HEK293 (cell line): ENCODE data around the gene PDE2A.

Experiments used
- CTCF ChIA-PET: fragments of 350-600 bp; formaldehyde crosslinking; extraction: SDS; loops from one replicate; lab custom pipeline; 2021; ENCODE audit warnings: antibody characterized with exemption; lab: Yijun Ruan, JAX
- POLR2A ChIA-PET: fragments of 300-600 bp; formaldehyde crosslinking; extraction: SDS; loops from one replicate; lab custom pipeline; 2020; ENCODE audit warnings: antibody characterized with exemption, inconsistent platforms; lab: Yijun Ruan, JAX
- H3K27ac ChIP-seq: fragments of 200-500 bp; sonication (Bioruptor generic); 2 replicates; pipeline ENCODE4 v1.5.1; 2014; ENCODE audit warnings: low read depth, low read length, control low read depth, inconsistent platforms; ENCODE audit errors: extremely low read depth
- H3K36me3 ChIP-seq, 2 experiments: fragments of 200-500 bp in 1 of 2; sonication (Bioruptor generic) in 1 of 2; 1 replicate in 1 of 2; 2 replicates in 1 of 2; pipeline ENCODE4 v1.5.1; 2014 to 2017; ENCODE audit warnings: inconsistent platforms in 2 of 2, low read length in 2 of 2; ENCODE audit not compliant: control insufficient read depth in 2 of 2, insufficient read depth in 1 of 2
- H3K4me1 ChIP-seq: fragments of 200-500 bp; sonication (Bioruptor generic); 2 replicates; pipeline ENCODE4 v1.5.1; 2014; ENCODE audit warnings: mild to moderate bottlenecking, low read length, inconsistent platforms; ENCODE audit not compliant: control insufficient read depth, insufficient read depth
- H3K4me3 ChIP-seq: 2 replicates; pipeline ENCODE4 v1.5.1; 2011; ENCODE audit warnings: low read depth, mild to moderate bottlenecking, control low read depth, low read length, moderate library complexity
- H3K9me3 ChIP-seq: fragments of 200-500 bp; sonication (Bioruptor generic); 2 replicates; pipeline ENCODE4 v1.5.1; 2014; ENCODE audit warnings: low read depth, low read length, inconsistent platforms; ENCODE audit not compliant: control insufficient read depth, insufficient read depth
- EGR2 ChIP-seq: fragments of 450-650 bp; formaldehyde crosslinking; IDR thresholded peaks from 2 replicates; pipeline ENCODE4 v1.5.1; 2016; ENCODE audit warnings: low read depth, missing biosample characterization, missing genetic modification characterization
- FEZF1 ChIP-seq: fragments of 450-650 bp; formaldehyde crosslinking; IDR thresholded peaks from 2 replicates; pipeline ENCODE4 v1.5.1; 2016; ENCODE audit warnings: missing biosample characterization, missing genetic modification characterization
- IKZF3 ChIP-seq: fragments of 450-650 bp; IDR thresholded peaks from 2 replicates; pipeline ENCODE4 v1.5.0; 2018; ENCODE audit warnings: missing biosample characterization, mild to moderate bottlenecking, missing genetic modification characterization, moderate library complexity
- TCF7L2 ChIP-seq: IDR thresholded peaks from 2 replicates; pipeline ENCODE4 v1.6.1; 2011; ENCODE audit warnings: low read depth, mild to moderate bottlenecking, inconsistent platforms, low read length, moderate library complexity, borderline replicate concordance
- ZBTB8A ChIP-seq: fragments of 450-650 bp; formaldehyde crosslinking; IDR thresholded peaks from 2 replicates; pipeline ENCODE4 v1.5.1; 2016; ENCODE audit warnings: missing biosample characterization, missing genetic modification characterization
- ZEB2 ChIP-seq: fragments of 450-650 bp; formaldehyde crosslinking; IDR thresholded peaks from 2 replicates; pipeline ENCODE4 v1.5.1; 2016; ENCODE audit warnings: missing biosample characterization, missing genetic modification characterization
- ZFHX2 ChIP-seq: fragments of 450-650 bp; formaldehyde crosslinking; conservative IDR thresholded peaks from 2 replicates; pipeline ENCODE4 v1.5.1; 2016; ENCODE audit warnings: missing biosample characterization, missing genetic modification characterization
- ZNF10 ChIP-seq: fragments of 450-650 bp; formaldehyde crosslinking; IDR thresholded peaks from 2 replicates; pipeline ENCODE4 v1.5.1; 2017; ENCODE audit warnings: missing biosample characterization, missing genetic modification characterization
- ZNF157 ChIP-seq: fragments of 450-650 bp; formaldehyde crosslinking; IDR thresholded peaks from 2 replicates; pipeline ENCODE4 v1.5.1; 2016; ENCODE audit warnings: missing biosample characterization, missing genetic modification characterization
- ZNF214 ChIP-seq: fragments of 450-650 bp; formaldehyde crosslinking; IDR thresholded peaks from 2 replicates; pipeline ENCODE4 v1.5.1; 2017; ENCODE audit warnings: missing biosample characterization, mild to moderate bottlenecking, missing genetic modification characterization, borderline replicate concordance
- ZNF223 ChIP-seq: fragments of 450-650 bp; formaldehyde crosslinking; IDR thresholded peaks from 2 replicates; pipeline ENCODE4 v1.5.1; 2016; ENCODE audit warnings: missing biosample characterization, missing genetic modification characterization
- ZNF239 ChIP-seq: fragments of 450-650 bp; formaldehyde crosslinking; IDR thresholded peaks from 2 replicates; pipeline ENCODE4 v1.5.1; 2016; ENCODE audit warnings: missing biosample characterization, missing genetic modification characterization
- ZNF24 ChIP-seq: fragments of 450-650 bp; formaldehyde crosslinking; IDR thresholded peaks from 2 replicates; pipeline ENCODE4 v1.5.1; 2016; ENCODE audit warnings: missing biosample characterization, missing genetic modification characterization
- ZNF350 ChIP-seq: fragments of 450-650 bp; formaldehyde crosslinking; IDR thresholded peaks from 2 replicates; pipeline ENCODE4 v1.5.0; 2017; ENCODE audit warnings: missing biosample characterization, mild to moderate bottlenecking, missing genetic modification characterization
- ZNF416 ChIP-seq: fragments of 450-650 bp; formaldehyde crosslinking; IDR thresholded peaks from 2 replicates; pipeline ENCODE4 v1.5.1; 2016; ENCODE audit warnings: missing biosample characterization, missing genetic modification characterization
- ZNF510 ChIP-seq: fragments of 450-650 bp; formaldehyde crosslinking; IDR thresholded peaks from 2 replicates; pipeline ENCODE4 v1.5.1; 2018; ENCODE audit warnings: mild to moderate bottlenecking, missing genetic modification characterization, missing biosample characterization; ENCODE audit not compliant: insufficient replicate concordance
- ZNF596 ChIP-seq: fragments of 450-650 bp; IDR thresholded peaks from 2 replicates; pipeline ENCODE4 v1.5.0; 2018; ENCODE audit warnings: missing biosample characterization, mild to moderate bottlenecking, missing genetic modification characterization, moderate library complexity
- ZNF624 ChIP-seq: fragments of 450-650 bp; formaldehyde crosslinking; IDR thresholded peaks from 2 replicates; pipeline ENCODE4 v1.5.1; 2017; ENCODE audit warnings: missing biosample characterization, missing genetic modification characterization
- ZNF629 ChIP-seq: fragments of 450-650 bp; formaldehyde crosslinking; IDR thresholded peaks from 2 replicates; pipeline ENCODE4 v1.5.1; 2017; ENCODE audit warnings: missing biosample characterization, missing genetic modification characterization
- ZNF660 ChIP-seq: fragments of 450-650 bp; IDR thresholded peaks from 2 replicates; pipeline ENCODE4 v1.5.1; 2018; ENCODE audit warnings: missing biosample characterization, mild to moderate bottlenecking, missing genetic modification characterization
- ZNF664 ChIP-seq: fragments of 450-650 bp; formaldehyde crosslinking; IDR thresholded peaks from 2 replicates; pipeline ENCODE4 v1.5.1; 2016; ENCODE audit warnings: missing biosample characterization, missing genetic modification characterization
- ZNF701 ChIP-seq: fragments of 450-650 bp; formaldehyde crosslinking; IDR thresholded peaks from 2 replicates; pipeline ENCODE4 v1.5.1; 2016; ENCODE audit warnings: missing biosample characterization, missing genetic modification characterization
- ZNF776 ChIP-seq: fragments of 450-650 bp; formaldehyde crosslinking; IDR thresholded peaks from 2 replicates; pipeline ENCODE4 v1.5.0; 2017; ENCODE audit warnings: missing biosample characterization, missing genetic modification characterization, borderline replicate concordance
- ZNF792 ChIP-seq: fragments of 450-650 bp; formaldehyde crosslinking; IDR thresholded peaks from 2 replicates; pipeline ENCODE4 v1.5.1; 2016; ENCODE audit warnings: missing biosample characterization, missing genetic modification characterization
- ZXDB ChIP-seq: fragments of 450-650 bp; formaldehyde crosslinking; IDR thresholded peaks from 2 replicates; pipeline ENCODE4 v1.5.1; 2016; ENCODE audit warnings: missing biosample characterization, missing genetic modification characterization
- TF ChIP-seq, protein P1 (sequence below): fragments of 450-650 bp; IDR thresholded peaks from 2 replicates; pipeline ENCODE4 v1.5.1; 2018; ENCODE audit warnings: missing biosample characterization, missing genetic modification characterization

PDE2A gene

DNA sequence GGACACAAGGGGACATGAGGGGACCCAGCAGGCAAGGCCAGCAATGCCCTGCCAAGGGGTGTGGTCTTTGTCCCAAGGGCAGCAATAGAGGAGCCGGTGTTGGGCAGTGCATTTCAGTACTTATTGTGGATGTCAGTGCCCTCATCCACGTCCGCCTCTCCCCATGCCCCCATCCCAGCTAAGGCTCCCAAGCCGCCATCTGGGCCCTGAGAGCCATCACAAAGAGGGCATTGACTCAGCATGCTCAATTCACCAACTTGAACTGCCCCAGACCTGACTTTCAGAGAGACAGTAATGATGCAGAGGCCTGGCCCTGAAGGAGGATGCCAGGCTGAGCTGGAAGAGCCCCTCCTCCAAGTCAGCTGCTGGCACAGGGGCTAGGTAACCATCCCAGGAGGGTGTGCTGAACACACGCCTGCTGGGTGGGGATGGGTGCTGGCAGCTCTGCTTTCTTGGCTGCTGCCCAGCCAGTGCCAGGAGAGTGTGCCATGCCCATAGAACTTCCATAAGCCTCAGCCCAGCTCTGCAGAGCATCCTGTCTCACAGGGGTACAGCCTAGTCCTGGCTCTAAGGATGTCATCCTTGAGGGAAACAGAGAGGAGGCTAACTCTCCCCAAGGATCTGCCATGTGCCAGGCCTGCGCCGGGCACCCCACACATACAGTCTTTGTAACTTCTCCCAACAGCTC is 46.5 kb downstream of the PDE2A start:
- Histone ChIP-seq H3K27ac (no peak overlapping the region), H3K4me3 (no peak overlapping the region), H3K4me1 (no peaks in the 10 kb centered on the region), H3K36me3 (no peaks in the 10 kb centered on the region), H3K9me3 (no peaks in the 10 kb centered on the region)
- ChIA-PET CTCF (interaction anchor here (0.6 kb wide), 2 partner anchors 9 to 19 kb away, joined by 3 to 4 read pairs; no protein-coding TSS in a partner anchor), POLR2A (no interaction called here)
- TF ChIP-seq ZNF239 (tag by site-specific recombination) (no peak), ZXDB (no peak), ZNF629 (no peak), IKZF3 (tag by site-specific recombination) (no peak), ZNF223 (tag by site-specific recombination) (no peak), ZNF510 (tag by site-specific recombination) (no peak), ZNF624 (tag by site-specific recombination) (no peak), ZNF660 (tag by site-specific recombination) (no peak), ZBTB8A (tag by site-specific recombination) (no peak), ZEB2 (no peak), ZNF24 (no peak), ZNF416 (no peak), ZNF350 (tag by site-specific recombination) (no peak), TCF7L2 (no peak), ZNF664 (tag by site-specific recombination) (no peak), ZNF214 (tag by site-specific recombination) (no peak)

DNA sequence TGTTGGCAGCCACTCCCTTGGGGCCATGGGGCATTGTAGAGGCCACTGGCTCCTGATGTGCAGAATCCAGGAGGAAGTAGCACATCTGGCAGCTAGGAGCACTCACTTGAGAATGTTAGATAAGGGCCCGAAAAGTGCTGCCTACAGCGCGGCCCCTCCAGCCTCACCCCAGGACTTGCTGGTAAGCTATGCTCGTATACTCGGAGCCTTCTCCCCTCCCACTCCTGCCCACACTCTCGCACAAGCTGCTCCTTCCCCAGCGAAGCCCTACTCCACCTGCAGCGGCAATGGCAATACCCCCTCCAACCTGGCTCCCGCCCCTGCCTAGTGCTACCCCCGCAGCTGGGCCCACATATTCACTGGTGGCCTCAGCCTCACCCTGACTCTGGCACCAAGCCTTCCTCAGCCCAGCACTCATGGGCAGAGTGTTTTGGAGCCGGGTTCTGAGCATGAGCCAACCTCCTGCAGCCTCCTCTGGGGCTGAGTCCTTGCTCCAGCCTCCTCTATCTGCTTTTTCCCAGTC is 47.7 kb downstream of the PDE2A start:
- Histone ChIP-seq H3K4me1 (no peaks in the 10 kb centered on the region), H3K9me3 (no peaks in the 10 kb centered on the region), H3K36me3 (no peaks in the 10 kb centered on the region), H3K27ac (no peak overlapping the region), H3K4me3 (no peak overlapping the region)
- CTCF ChIA-PET: no interaction called here
- TF ChIP-seq ZNF701 (tag by site-specific recombination) (no peak), EGR2 (tag by site-specific recombination) (peak; percentile 90), ZNF157 (tag by site-specific recombination) (no peak), ZNF776 (tag by site-specific recombination) (no peak), ZNF792 (no peak), FEZF1 (tag by site-specific recombination) (no peak), ZFHX2 (tag by site-specific recombination) (peak; percentile 88), ZNF10 (tag by site-specific recombination) (no peak), ZNF596 (no peak)
- TF ChIP-seq, protein P1, sequence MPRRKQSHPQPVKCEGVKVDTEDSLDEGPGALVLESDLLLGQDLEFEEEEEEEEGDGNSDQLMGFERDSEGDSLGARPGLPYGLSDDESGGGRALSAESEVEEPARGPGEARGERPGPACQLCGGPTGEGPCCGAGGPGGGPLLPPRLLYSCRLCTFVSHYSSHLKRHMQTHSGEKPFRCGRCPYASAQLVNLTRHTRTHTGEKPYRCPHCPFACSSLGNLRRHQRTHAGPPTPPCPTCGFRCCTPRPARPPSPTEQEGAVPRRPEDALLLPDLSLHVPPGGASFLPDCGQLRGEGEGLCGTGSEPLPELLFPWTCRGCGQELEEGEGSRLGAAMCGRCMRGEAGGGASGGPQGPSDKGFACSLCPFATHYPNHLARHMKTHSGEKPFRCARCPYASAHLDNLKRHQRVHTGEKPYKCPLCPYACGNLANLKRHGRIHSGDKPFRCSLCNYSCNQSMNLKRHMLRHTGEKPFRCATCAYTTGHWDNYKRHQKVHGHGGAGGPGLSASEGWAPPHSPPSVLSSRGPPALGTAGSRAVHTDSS (tag by site-specific recombination): no peak
- POLR2A ChIA-PET: no interaction called here
